RWPE2 (cell line): ENCODE measurements around the gene ZNF219.

Source experiments
- ATAC-seq: fragments of 200-7000 bp; cut with Tn5 transposase; 3 replicates; pipeline ENCODE4 v1.9.1; 2021; ENCODE audit warnings: low read depth
- DNase-seq: peaks from one replicate; pipeline ENCODE4 v3.0.0-alpha.2; 2020; ENCODE audit warnings: low spot score
- H3K27ac ChIP-seq: fragments of 450-650 bp; 2 replicates; pipeline ENCODE4 v1.5.1; 2017; ENCODE audit warnings: mild to moderate bottlenecking; ENCODE audit not compliant: poor library complexity, severe bottlenecking
- H3K27me3 ChIP-seq: fragments of 250-450 bp; sonication (Bioruptor Pico); 2 replicates; pipeline ENCODE4 v1.5.1; 2021; ENCODE audit warnings: mild to moderate bottlenecking, moderate library complexity; ENCODE audit not compliant: insufficient read depth, poor library complexity, severe bottlenecking
- H3K36me3 ChIP-seq: fragments of 250-450 bp; sonication (Bioruptor Pico); 2 replicates; pipeline ENCODE4 v1.5.1; 2020; ENCODE audit warnings: low read depth, mild to moderate bottlenecking, moderate library complexity
- H3K4me1 ChIP-seq: fragments of 250-450 bp; sonication (Bioruptor Pico); 2 replicates; pipeline ENCODE4 v1.5.1; 2021; ENCODE audit warnings: mild to moderate bottlenecking, moderate library complexity; ENCODE audit not compliant: insufficient read depth, poor library complexity, severe bottlenecking
- H3K4me3 ChIP-seq: fragments of 250-450 bp; sonication (Bioruptor Pico); 2 replicates; pipeline ENCODE4 v1.5.1; 2021; ENCODE audit warnings: mild to moderate bottlenecking, moderate library complexity; ENCODE audit not compliant: severe bottlenecking
- H3K9me3 ChIP-seq: fragments of 250-450 bp; sonication (Bioruptor Pico); 2 replicates; pipeline ENCODE4 v1.5.1; 2021; ENCODE audit warnings: mild to moderate bottlenecking, moderate library complexity; ENCODE audit not compliant: severe bottlenecking
- CTCF ChIP-seq: fragments of 450-650 bp; IDR thresholded peaks from one replicate; pipeline ENCODE4 v1.5.1; 2017; ENCODE audit warnings: mild to moderate bottlenecking, moderate library complexity; ENCODE audit not compliant: poor library complexity, severe bottlenecking

The ZNF219 gene

GRCh38 chr14:21123429-21123828 is 25.0 kb upstream of the ZNF219 start:
- Histone ChIP-seq H3K27ac (no peak overlapping the region), H3K27me3 (peaks cover 7% of the 10 kb centered on the region), H3K9me3 (no peaks in the 10 kb centered on the region), H3K4me1 (no peaks in the 10 kb centered on the region), H3K36me3 (no peaks in the 10 kb centered on the region), H3K4me3 (no peak overlapping the region)
- no peak for TF ChIP-seq CTCF
- ATAC-seq (no peak), DNase-seq (no peak)

GRCh38 chr14:21121122-21121521 is 22.7 kb upstream of the ZNF219 start:
- Histone ChIP-seq H3K4me3 (no peak overlapping the region), H3K36me3 (no peaks in the 10 kb centered on the region), H3K9me3 (no peaks in the 10 kb centered on the region), H3K4me1 (no peaks in the 10 kb centered on the region), H3K27me3 (no peaks in the 10 kb centered on the region), H3K27ac (no peak overlapping the region)
- DNase-seq, result no peak
- ATAC-seq, result no peak
- TF ChIP-seq CTCF, result no peak

- no peak for ATAC-seq
- Histone ChIP-seq H3K4me1 (no peaks in the 10 kb centered on the region), H3K27me3 (no peaks in the 10 kb centered on the region), H3K9me3 (no peaks in the 10 kb centered on the region), H3K36me3 (no peaks in the 10 kb centered on the region), H3K4me3 (no peak overlapping the region), H3K27ac (no peak overlapping the region)
- TF ChIP-seq CTCF, result no peak
- DNase-seq, result no peak
Observed at GRCh38 chr14:21120686-21121085, 22.2 kb upstream of the ZNF219 start.

- no peak overlapping the region for H3K27ac ChIP-seq
- H3K4me1 ChIP-seq, result no peaks in the 10 kb centered on the region
- H3K4me3 ChIP-seq, result no peak overlapping the region
- no peak for TF ChIP-seq CTCF
- H3K9me3 ChIP-seq, result no peaks in the 10 kb centered on the region
- DNase-seq (no peak), ATAC-seq (no peak)
- no peaks in the 10 kb centered on the region for H3K27me3 ChIP-seq
- no peaks in the 10 kb centered on the region for H3K36me3 ChIP-seq
Observed at GRCh38 chr14:21118933-21119332, 20.5 kb upstream of the ZNF219 start.

- Histone ChIP-seq H3K27me3 (no peaks in the 10 kb centered on the region), H3K9me3 (no peaks in the 10 kb centered on the region), H3K27ac (no peak overlapping the region)
Observed at GRCh38 chr14:21113369-21113768, 14.9 kb upstream of the ZNF219 start.

More at GRCh38 chr14:21113369-21113768, 14.9 kb upstream of the ZNF219 start:
- no peak overlapping the region for H3K4me3 ChIP-seq
- H3K4me1 ChIP-seq, result no peaks in the 10 kb centered on the region
- ATAC-seq, result no peak
- no peaks in the 10 kb centered on the region for H3K36me3 ChIP-seq
- no peak for TF ChIP-seq CTCF
- no peak for DNase-seq
